NCI-H345 treated with DMSO at 0.1 percent for 48 hours (cell line): Measurements from ENCODE around the gene CFI.

Experiments used
- DNase-seq: peaks from one replicate; lab custom pipeline; 2025; ENCODE audit not compliant: unreplicated experiment; lab: John Stamatoyannopoulos, UW

CFI gene

GRCh38 chr4:109730619-109731545, 70.9 kb downstream of the CFI start:
- no peak for DNase-seq

- DNase-seq: peak; percentile 47
These were observed 71.8 kb downstream of the CFI start, which contains the start of gene PLA2G12A for GRCh38 chr4:109729718-109730618. Gene PLA2G12A, minus strand, starts transcription at chr4:109730070. Its CDS starts 261 bp downstream, at chr4:109729809.

- DNase-seq: no peak
These were observed 72.6 kb downstream of the CFI start for GRCh38 chr4:109729117-109729717.

GRCh38 chr4:109728385-109728784, 73.4 kb downstream of the CFI start:
- no peak for DNase-seq

GRCh38 chr4:109723110-109723509, 78.7 kb downstream of the CFI start:
- no peak for DNase-seq

- DNase-seq: no peak
These were observed 79.4 kb downstream of the CFI start for GRCh38 chr4:109722357-109722756.

GRCh38 chr4:109721033-109721432, 80.8 kb downstream of the CFI start:
- DNase-seq: no peak

- DNase-seq: no peak
These were observed 82.2 kb downstream of the CFI start for GRCh38 chr4:109719604-109720003.

- DNase-seq: no peak
These were observed 83.0 kb downstream of the CFI start for GRCh38 chr4:109718759-109719158.

GRCh38 chr4:109713500-109713899, 88.3 kb downstream of the CFI start:
- no peak for DNase-seq

- no peak for DNase-seq
These were observed 92.8 kb downstream of the CFI start for GRCh38 chr4:109708990-109709389.

GRCh38 chr4:109708435-109708834, 93.4 kb downstream of the CFI start:
- DNase-seq: no peak

- DNase-seq: no peak
These were observed 98.0 kb downstream of the CFI start for GRCh38 chr4:109703664-109704361.

GRCh38 chr4:109702950-109703663, 98.7 kb downstream of the CFI start, which contains the start of gene CASP6:
Gene CASP6, minus strand, starts transcription at chr4:109703445. Its CDS starts 50 bp downstream, at chr4:109703395.
- DNase-seq: peak; percentile 24

- no peak for DNase-seq
These were observed 100.0 kb downstream of the CFI start for GRCh38 chr4:109701566-109702410.

- no peak for DNase-seq
These were observed 102.1 kb downstream of the CFI start for GRCh38 chr4:109699553-109700225.

GRCh38 chr4:109698656-109699055, 103.1 kb downstream of the CFI start:
- DNase-seq: no peak

- DNase-seq: no peak
These were observed 110.3 kb downstream of the CFI start for GRCh38 chr4:109691411-109691920.
